ENCODE data around the gene SPR. TPM values are rescaled to one million over a fixed set of nuclear protein-coding genes. Genes with fewer than 3 reads are reported as not detected.
A peak's percentile ranks its signal among the peaks of the same experiment; 100 is the strongest.

SPR gene
- total and polyA plus RNA-seq, 2 of the 4 experiments (the other 2 are of a cell fraction): 14.3 to 17.4 TPM

DNA sequence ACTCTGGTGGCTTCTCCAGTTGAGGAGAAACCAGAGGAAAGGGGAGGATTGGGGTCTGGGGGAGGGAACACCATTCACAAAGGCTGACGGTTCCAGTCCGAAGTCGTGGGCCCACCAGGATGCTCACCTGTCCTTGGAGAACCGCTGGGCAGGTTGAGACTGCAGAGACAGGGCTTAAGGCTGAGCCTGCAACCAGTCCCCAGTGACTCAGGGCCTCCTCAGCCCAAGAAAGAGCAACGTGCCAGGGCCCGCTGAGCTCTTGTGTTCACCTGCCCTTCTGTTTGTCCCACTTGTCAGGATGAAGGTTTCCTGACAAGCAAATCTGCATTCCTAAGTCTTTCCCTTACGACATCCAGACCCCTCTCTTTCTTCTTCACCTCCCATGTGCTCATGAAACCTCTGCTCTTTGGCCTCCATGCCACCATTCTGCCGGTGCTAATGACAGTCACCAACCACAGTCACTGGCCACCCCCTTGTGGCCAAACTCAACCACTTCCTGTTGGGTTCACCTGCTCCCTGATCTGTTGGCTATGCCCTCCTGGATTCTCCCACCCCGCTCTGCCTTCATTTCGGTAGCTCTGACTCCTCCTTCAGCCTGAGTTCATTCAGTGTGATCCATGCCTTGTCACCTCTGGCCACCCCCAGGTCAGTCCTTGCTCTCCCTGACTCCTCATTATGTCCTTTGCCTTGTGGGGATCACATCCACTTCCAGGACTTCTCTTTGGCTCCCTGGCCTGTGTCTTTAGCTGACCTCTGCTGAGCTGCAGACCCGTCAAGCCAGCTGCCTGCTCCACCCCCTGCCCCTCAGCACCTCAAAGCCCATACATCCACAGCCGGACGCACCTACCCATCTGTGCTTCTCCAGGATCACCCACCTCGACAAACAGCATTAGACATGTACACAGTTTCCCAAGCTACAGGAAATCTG, 47.7 kb downstream of the SPR start:
- Histone ChIP-seq H2AK5ac (ENCODE audit: low read depth, low read length) (no peak overlapping the region), H2BK120ac (ENCODE audit: low read depth, low read length) (no peak overlapping the region), H4K8ac (ENCODE audit: low read depth in 2 of 2, low read length in 2 of 2) (no peak overlapping the region), H3K27ac (ENCODE audit: insufficient read depth, low read length) (no peak overlapping the region), H2BK15ac (ENCODE audit: low read depth, low read length) (no peak overlapping the region), H3K4me3 (ENCODE audit: insufficient read depth, low read depth, low read length) (no peak overlapping the region), H2BK5ac (ENCODE audit: low read depth, low read length, poor library complexity, severe bottlenecking) (no peak overlapping the region), H4K5ac (ENCODE audit: low read depth, low read length) (no peak overlapping the region), H3K4me1 (ENCODE audit: control insufficient read depth, insufficient read depth, low read length) (peaks cover 2% of the 10 kb centered on the region), H3K9me3 (ENCODE audit: control insufficient read depth, insufficient read depth, low read length) (no peaks in the 10 kb centered on the region), H3K79me1 (ENCODE audit: low read depth in 1 of 2, low read length in 2 of 2) (no peaks in the 10 kb centered on the region), H3K14ac (replicated peaks; ENCODE audit: low read depth, low read length) (no peak overlapping the region), H3K36me3 (ENCODE audit: control insufficient read depth, insufficient read depth, low read length) (no peaks in the 10 kb centered on the region), H3K18ac (ENCODE audit: low read depth, low read length) (no peak overlapping the region), H4K20me1 (ENCODE audit: insufficient read depth, low read length) (0 out of 2 replicates have a peak, but pooled peaks cover 5% of the 10 kb centered on the region), H3K23ac (ENCODE audit: low read depth, low read length) (no peak overlapping the region), H2AFZ (replicated peaks; ENCODE audit: low read length, poor library complexity) (no peak overlapping the region), H3K56ac (ENCODE audit: extremely low read depth, insufficient read depth, low read length) (no peak overlapping the region), H3K9me1 (ENCODE audit: insufficient read depth, low read length) (peaks cover 12% of the 10 kb centered on the region; the same call in 1 of the 2 replicates), H3K9ac (ENCODE audit: low read depth, low read length) (no peak overlapping the region), H4K91ac (ENCODE audit: insufficient read depth, low read depth, low read length) (no peak overlapping the region), H3K27me3 (ENCODE audit: control insufficient read depth, insufficient read depth, low read length) (peaks cover 38% of the 10 kb centered on the region), H2BK20ac (ENCODE audit: low read depth, low read length) (no peak overlapping the region), H3K4ac (ENCODE audit: low read depth, low read length) (no peak overlapping the region), H3K4me2 (ENCODE audit: low read depth, low read length) (no peak overlapping the region), H2AK9ac (replicated peaks; ENCODE audit: low read depth, low read length, poor library complexity) (no peak overlapping the region)
- ChIA-PET CTCF (no interaction called here), POLR2A (ENCODE audit: unreplicated experiment) (no interaction called here)
- BruUV-seq (replicated peaks): no TSS peak
- intact Hi-C loops (cut with micrococcal nuclease): no loop called here
- ATAC-seq (ENCODE audit: low read depth): no peak
- WGBS, 2 experiments (ENCODE audit: extremely low coverage in 2 of 2, insufficient read length in 1 of 2): 70% methylated on average over 9 of the region's 14 CpGs; no CpG with 5 or more reads in 1 of the 2 experiments
- dilution Hi-C loops (cut with HindIII; ENCODE audit: low sequenced_read_pairs, unreplicated experiment): no loop called here
- TF ChIP-seq RAD21 (IDR thresholded peaks at IDR 0.05; ENCODE audit: low read length) (0 out of 2 replicates have a peak, but pooled peaks have one; percentile 26), MAZ (IDR thresholded peaks at IDR 0.05; ENCODE audit: borderline replicate concordance, low read depth, low read length) (no peak)
- DNase-seq: no peak
- in situ Hi-C loops (cut with MboI; ENCODE audit: low sequenced_read_pairs): no loop called here
